PC-9 (cell line): ENCODE results near the gene IL32. TPM values are rescaled to one million over a fixed set of nuclear protein-coding genes. Genes with fewer than 3 reads are reported as not detected.

Experiments
- BruUV-seq: library from RNA; stranded (reverse); fragments of 400-500 nt; replicated peaks from 2 replicates; lab custom pipeline; 2021; lab: Mats Ljungman, UMichigan
- CTCF ChIA-PET: fragments of 300-600 bp; sonication (Branson Sonifier 250); formaldehyde crosslinking; loops from one replicate; lab custom pipeline; 2022; ENCODE audit warnings: antibody characterized with exemption; lab: Charles Lee
- POLR2A ChIA-PET: fragments of 300-600 bp; sonication (Branson Sonifier 250); formaldehyde crosslinking; loops from one replicate; lab custom pipeline; 2022; ENCODE audit warnings: antibody characterized with exemption; ENCODE audit not compliant: unreplicated experiment; lab: Charles Lee
- DNase-seq, 2 experiments: peaks; one replicate each; pipeline versions ENCODE4 v3.0.0 to v3.0.0-alpha.2; 2015 to 2022; ENCODE audit warnings: mixed read lengths in 1 of 2
- H2AFZ ChIP-seq: fragments of 200-600 bp; sonication (generic); 2 replicates; pipeline ENCODE4 v1.8.1; 2017; ENCODE audit warnings: antibody characterized with exemption
- H3F3A ChIP-seq: fragments of 200-600 bp; sonication (generic); 2 replicates; pipeline ENCODE4 v1.8.1; 2017; ENCODE audit warnings: antibody characterized with exemption, mild to moderate bottlenecking, low read depth; ENCODE audit not compliant: insufficient read depth
- H3K27ac ChIP-seq: fragments of 200-600 bp; sonication (generic); 2 replicates; pipeline ENCODE4 v1.6.1; 2016; ENCODE audit warnings: mixed run types
- H3K27me3 ChIP-seq: fragments of 200-600 bp; sonication (generic); 2 replicates; pipeline ENCODE4 v1.6.1; 2016; ENCODE audit warnings: low read depth, mixed run types; ENCODE audit not compliant: insufficient read depth
- H3K36me3 ChIP-seq: fragments of 200-600 bp; sonication (generic); 2 replicates; pipeline ENCODE4 v1.6.1; 2016; ENCODE audit warnings: low read depth, mixed run types
- H3K4me1 ChIP-seq: fragments of 200-600 bp; sonication (generic); replicated peaks from 2 replicates; pipeline ENCODE4 v1.6.1; 2016; ENCODE audit warnings: mixed run types; ENCODE audit not compliant: insufficient read depth
- H3K4me2 ChIP-seq: fragments of 200-600 bp; sonication (generic); 2 replicates; pipeline ENCODE4 v1.6.1; 2017; ENCODE audit warnings: mixed run types
- H3K4me3 ChIP-seq: fragments of 200-600 bp; sonication (generic); 2 replicates; pipeline ENCODE4 v1.6.1; 2016; ENCODE audit warnings: mixed run types
- H3K79me2 ChIP-seq: fragments of 200-600 bp; sonication (generic); 2 replicates; pipeline ENCODE4 v1.6.1; 2017; ENCODE audit warnings: low read depth, mixed run types
- H3K9me2 ChIP-seq: fragments of 200-600 bp; sonication (generic); 2 replicates; pipeline ENCODE4 v1.8.1; 2017; ENCODE audit warnings: mild to moderate bottlenecking; ENCODE audit not compliant: insufficient read depth
- H3K9me3 ChIP-seq: fragments of 200-600 bp; sonication (generic); 2 replicates; pipeline ENCODE4 v1.8.1; 2016; ENCODE audit warnings: low read depth; ENCODE audit not compliant: insufficient read depth
- H4K20me1 ChIP-seq: fragments of 200-600 bp; sonication (generic); 2 replicates; pipeline ENCODE4 v1.8.1; 2017; ENCODE audit not compliant: insufficient read depth
- CTCF ChIP-seq: fragments of 200-600 bp; sonication (generic); conservative IDR thresholded peaks from 2 replicates; pipeline ENCODE4 v1.6.1; 2017; ENCODE audit warnings: mixed run types, antibody characterized with exemption, mild to moderate bottlenecking, moderate library complexity
- EZH2 ChIP-seq: fragments of 200-600 bp; sonication (generic); IDR thresholded peaks from 2 replicates; pipeline ENCODE4 v1.8.0; 2017; ENCODE audit warnings: antibody characterized with exemption, low read depth
- intact Hi-C: fragments of 100-400 bp; cut with micrococcal nuclease; formaldehyde crosslinking; loops from one replicate; pipeline ENCODE4 v1.10.0; 2022; ENCODE audit not compliant: unreplicated experiment
- total RNA-seq: library from RNA; stranded (reverse); gene quantifications from 2 replicates; pipeline ENCODE4 v1.2.3, GENCODE V29; 2021

Gene IL32
- total RNA-seq, 1 experiment from 2014 or later = 2.2 TPM

- no peak for TF ChIP-seq EZH2
- no peak for TF ChIP-seq CTCF
- BruUV-seq = no TSS peak
Observed at GRCh38 chr16:3030222-3031212, 34.9 kb upstream of the IL32 start.

GRCh38 chr16:3032624-3033023 lies 32.8 kb upstream of the IL32 start:
- Histone ChIP-seq H3F3A (peaks cover 38% of the 10 kb centered on the region), H3K36me3 (0 out of 2 replicates have a peak, but pooled peaks cover 3% of the 10 kb centered on the region), H3K27ac (no peak overlapping the region), H3K4me2 (peak overlapping the region; percentile 65; the same call in 1 of the 2 replicates), H3K4me1 (peaks cover 38% of the 10 kb centered on the region), H3K9me3 (no peaks in the 10 kb centered on the region), H4K20me1 (peaks cover 11% of the 10 kb centered on the region; the same call in 1 of the 2 replicates), H3K9me2 (no peaks in the 10 kb centered on the region), H2AFZ (no peak overlapping the region), H3K79me2 (peaks cover 17% of the 10 kb centered on the region), H3K27me3 (no peaks in the 10 kb centered on the region), H3K4me3 (no peak overlapping the region)
- no peak for DNase-seq
- no TSS peak for BruUV-seq
- POLR2A ChIA-PET = no interaction called here
- intact Hi-C loops = no loop called here
- CTCF ChIA-PET = interaction anchor here (1.0 to 2.5 kb wide), 2 partner anchors 23 to 97 kb away, joined by 3 to 16 read pairs; no protein-coding TSS in a partner anchor
- no peak for TF ChIP-seq CTCF
- TF ChIP-seq EZH2 = no peak

More at GRCh38 chr16:3030222-3031212, 34.9 kb upstream of the IL32 start:
- no peaks in the 10 kb centered on the region for H3K27me3 ChIP-seq
- H4K20me1 ChIP-seq = peaks cover 11% of the 10 kb centered on the region; the same call in 1 of the 2 replicates
- DNase-seq = no peak
- POLR2A ChIA-PET = interaction anchor here (0.6 kb wide), 1 partner anchor 8 kb away, joined by 4 read pairs; no protein-coding TSS in a partner anchor
- H3K36me3 ChIP-seq = 0 out of 2 replicates have a peak, but pooled peaks cover 3% of the 10 kb centered on the region
- peak overlapping the region; percentile 65 for H3K4me2 ChIP-seq
- H3K4me1 ChIP-seq = peaks cover 30% of the 10 kb centered on the region
- no peaks in the 10 kb centered on the region for H3K9me2 ChIP-seq
- intact Hi-C loops = loop anchor here (1.0 kb wide), 1 partner anchor 29 kb away; no protein-coding TSS in a partner anchor
- peak overlapping the region; percentile 9; the same call in 1 of the 2 replicates for H3K27ac ChIP-seq
- peaks cover 52% of the 10 kb centered on the region for H3F3A ChIP-seq
- no peaks in the 10 kb centered on the region for H3K9me3 ChIP-seq
- CTCF ChIA-PET = interaction anchor here (0.6 to 2.5 kb wide), 6 partner anchors 9 to 99 kb away, joined by 3 to 16 read pairs (median 8); partner anchors contain the start of gene CLDN9
- H3K4me3 ChIP-seq = no peak overlapping the region
- peaks cover 8% of the 10 kb centered on the region for H3K79me2 ChIP-seq
- H2AFZ ChIP-seq = no peak overlapping the region

- no peak for TF ChIP-seq EZH2
- TF ChIP-seq CTCF = no peak
- CTCF ChIA-PET = no interaction called here
- H3K27me3 ChIP-seq = no peaks in the 10 kb centered on the region
- peaks cover 17% of the 10 kb centered on the region for H3K79me2 ChIP-seq
- BruUV-seq = no TSS peak
- H2AFZ ChIP-seq = no peak overlapping the region; the same call in 1 of the 2 replicates
- peaks cover 52% of the 10 kb centered on the region for H3F3A ChIP-seq
- peaks cover 56% of the 10 kb centered on the region for H3K4me1 ChIP-seq
- H3K9me3 ChIP-seq = no peaks in the 10 kb centered on the region
- H3K4me3 ChIP-seq = peak overlapping the region; percentile 92
- POLR2A ChIA-PET = interaction anchor here (0.5 kb wide), 1 partner anchor 12 kb away, joined by 8 read pairs; the partner anchor contains the start of genes HCFC1R1 and THOC6
- H4K20me1 ChIP-seq = peaks cover 11% of the 10 kb centered on the region; the same call in 1 of the 2 replicates
- H3K4me2 ChIP-seq = peak overlapping the region; percentile 87
- intact Hi-C loops = no loop called here
- DNase-seq = no peak
- no peaks in the 10 kb centered on the region for H3K9me2 ChIP-seq
- H3K27ac ChIP-seq = no peak overlapping the region
- H3K36me3 ChIP-seq = 0 out of 2 replicates have a peak, but pooled peaks cover 3% of the 10 kb centered on the region
Observed at GRCh38 chr16:3035289-3035971, 30.0 kb upstream of the IL32 start.
